CD4-positive, alpha-beta T cell treated with Interleukin-10 for 1 hour (primary cell): ENCODE measurements around the gene WNK4.

Experiments
- DNase-seq: peaks from one replicate; pipeline ENCODE4 v3.0.0-alpha.2; 2020

WNK4 gene

GRCh38 chr17:42841975-42842685 lies 61.7 kb downstream of the WNK4 start:
- DNase-seq: no peak

GRCh38 chr17:42843358-42843934 lies 63.0 kb downstream of the WNK4 start:
- peak; percentile 25 for DNase-seq

GRCh38 chr17:42844271-42844670 lies 63.9 kb downstream of the WNK4 start, which contains the start of gene AOC2:
Gene AOC2 (plus strand): TSS chr17:42844580. CDS start chr17:42844627, 47 bp downstream.
- no peak for DNase-seq

GRCh38 chr17:42844761-42845555 lies 64.5 kb downstream of the WNK4 start:
- no peak for DNase-seq

- DNase-seq: no peak
Observed at GRCh38 chr17:42845556-42845917, 65.1 kb downstream of the WNK4 start.

GRCh38 chr17:42845918-42846593 lies 65.6 kb downstream of the WNK4 start:
- DNase-seq: no peak
